ENCODE results near the gene WNT9A. TPM values are rescaled to one million over a fixed set of nuclear protein-coding genes. Genes with fewer than 3 reads are reported as not detected.

The WNT9A gene
- polyA plus RNA-seq, 1 of the 3 experiments (the other 2 are of a cell fraction) = 0.31 TPM

DNA sequence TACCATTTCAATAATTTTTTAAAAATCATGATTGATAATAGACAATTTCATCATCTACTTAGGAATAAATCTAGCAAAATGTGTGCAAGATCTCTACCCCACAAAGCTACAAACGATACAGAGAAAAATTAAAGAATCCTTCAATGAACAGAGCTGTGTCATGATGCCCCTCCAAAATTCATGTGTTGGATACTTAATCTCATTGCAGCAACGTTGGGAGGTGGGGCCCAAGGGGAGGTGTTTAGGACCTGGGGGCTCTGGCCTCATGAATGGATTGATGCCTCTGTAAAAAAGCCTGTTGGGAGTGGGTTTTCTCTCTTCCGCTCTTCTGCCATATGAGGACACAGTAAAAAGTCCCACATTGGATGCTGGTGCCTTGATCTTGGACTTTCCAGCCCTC is 77.4 kb downstream of the WNT9A start:
- no peak for DNase-seq
- Histone ChIP-seq H3K9me3 (no peaks in the 10 kb centered on the region), H3K27ac (ENCODE audit: low read depth in 2 of 2, low read length in 1 of 2) (no peak overlapping the region), H3K79me2 (ENCODE audit: insufficient read depth) (no peaks in the 10 kb centered on the region), H3K4me3 (ENCODE audit: low read depth in 2 of 2, low read length in 1 of 2) (no peak overlapping the region), H2AFZ (ENCODE audit: low read depth) (no peak overlapping the region), H3K36me3 (replicated peaks in 1 of 2; ENCODE audit: control insufficient read depth in 1 of 2, insufficient read depth in 2 of 2, low read length in 1 of 2) (no peaks in the 10 kb centered on the region), H3F3A (replicated peaks; ENCODE audit: insufficient read depth) (no peaks in the 10 kb centered on the region), H3K9ac (no peak overlapping the region), H3K4me2 (no peak overlapping the region), H3K27me3 (ENCODE audit: insufficient read depth) (no peaks in the 10 kb centered on the region), H3K9me2 (no peaks in the 10 kb centered on the region), H3K4me1 (ENCODE audit: control insufficient read depth in 1 of 2, insufficient read depth in 2 of 2, low read depth in 1 of 2, low read length in 1 of 2) (no peaks in the 10 kb centered on the region; a peak in 1 of 4 replicates), H4K20me1 (ENCODE audit: insufficient read depth) (no peaks in the 10 kb centered on the region)
- TF ChIP-seq USF1 (IDR thresholded peaks at IDR 0.05; ENCODE audit: borderline replicate concordance, low read depth) (no peak), FOSL2 (IDR thresholded peaks at IDR 0.05; ENCODE audit: borderline replicate concordance, low read depth) (no peak), YY1 (IDR thresholded peaks at IDR 0.05; ENCODE audit: low read depth) (no peak), SMC3 (IDR thresholded peaks at IDR 0.05; ENCODE audit: low read depth, low read length) (no peak), FOXJ3 (CRISPR knock-in tag; IDR thresholded peaks at IDR 0.05) (no peak), JUND (IDR thresholded peaks at IDR 0.05) (no peak), MEF2A (IDR thresholded peaks at IDR 0.05; ENCODE audit: borderline replicate concordance, low read depth) (no peak), TCF12 (IDR thresholded peaks at IDR 0.05) (no peak), CTCF (IDR thresholded peaks at IDR 0.05) (no peak), SIN3A (IDR thresholded peaks at IDR 0.05; ENCODE audit: borderline replicate concordance, low read depth, low read length) (no peak)
- TF ChIP-seq, protein P1, sequence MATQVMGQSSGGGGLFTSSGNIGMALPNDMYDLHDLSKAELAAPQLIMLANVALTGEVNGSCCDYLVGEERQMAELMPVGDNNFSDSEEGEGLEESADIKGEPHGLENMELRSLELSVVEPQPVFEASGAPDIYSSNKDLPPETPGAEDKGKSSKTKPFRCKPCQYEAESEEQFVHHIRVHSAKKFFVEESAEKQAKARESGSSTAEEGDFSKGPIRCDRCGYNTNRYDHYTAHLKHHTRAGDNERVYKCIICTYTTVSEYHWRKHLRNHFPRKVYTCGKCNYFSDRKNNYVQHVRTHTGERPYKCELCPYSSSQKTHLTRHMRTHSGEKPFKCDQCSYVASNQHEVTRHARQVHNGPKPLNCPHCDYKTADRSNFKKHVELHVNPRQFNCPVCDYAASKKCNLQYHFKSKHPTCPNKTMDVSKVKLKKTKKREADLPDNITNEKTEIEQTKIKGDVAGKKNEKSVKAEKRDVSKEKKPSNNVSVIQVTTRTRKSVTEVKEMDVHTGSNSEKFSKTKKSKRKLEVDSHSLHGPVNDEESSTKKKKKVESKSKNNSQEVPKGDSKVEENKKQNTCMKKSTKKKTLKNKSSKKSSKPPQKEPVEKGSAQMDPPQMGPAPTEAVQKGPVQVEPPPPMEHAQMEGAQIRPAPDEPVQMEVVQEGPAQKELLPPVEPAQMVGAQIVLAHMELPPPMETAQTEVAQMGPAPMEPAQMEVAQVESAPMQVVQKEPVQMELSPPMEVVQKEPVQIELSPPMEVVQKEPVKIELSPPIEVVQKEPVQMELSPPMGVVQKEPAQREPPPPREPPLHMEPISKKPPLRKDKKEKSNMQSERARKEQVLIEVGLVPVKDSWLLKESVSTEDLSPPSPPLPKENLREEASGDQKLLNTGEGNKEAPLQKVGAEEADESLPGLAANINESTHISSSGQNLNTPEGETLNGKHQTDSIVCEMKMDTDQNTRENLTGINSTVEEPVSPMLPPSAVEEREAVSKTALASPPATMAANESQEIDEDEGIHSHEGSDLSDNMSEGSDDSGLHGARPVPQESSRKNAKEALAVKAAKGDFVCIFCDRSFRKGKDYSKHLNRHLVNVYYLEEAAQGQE (IDR thresholded peaks at IDR 0.05; ENCODE audit: low read depth, low read length) = no peak
- 20% methylated on average over 3 of the region's 3 CpGs for WGBS (ENCODE audit: low lambda C conversion rate)
- ChIA-PET CTCF (no interaction called here), POLR2A (no interaction called here)

DNA sequence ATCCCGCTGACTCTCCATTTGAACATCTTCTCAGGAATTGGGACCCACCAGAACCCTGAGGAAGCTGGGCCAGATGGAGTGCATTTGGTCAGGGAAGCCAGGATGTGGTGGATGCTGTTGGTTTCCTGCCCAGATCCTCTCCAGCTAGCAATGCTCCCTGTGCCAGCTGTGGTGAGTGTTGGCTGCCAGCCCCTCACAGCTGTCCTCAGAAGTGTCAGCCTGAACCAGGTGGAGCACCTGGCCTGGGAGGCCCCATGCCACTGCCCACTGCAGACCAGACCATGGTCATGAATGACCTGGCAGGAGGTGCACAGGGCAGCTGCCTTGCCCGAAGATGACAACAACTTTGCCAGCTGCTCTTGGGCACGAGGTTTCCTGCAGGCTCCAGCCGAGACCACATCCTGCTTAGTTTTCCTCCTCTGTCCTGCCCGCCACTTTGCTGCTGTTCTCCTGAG is 77.9 kb downstream of the WNT9A start:
- TF ChIP-seq TAF1 (IDR thresholded peaks at IDR 0.05; ENCODE audit: borderline replicate concordance, low read depth, low read length) (no peak), CHD2 (IDR thresholded peaks at IDR 0.05; ENCODE audit: low read length, partially characterized antibody) (no peak), EP300 (IDR thresholded peaks at IDR 0.05; ENCODE audit: borderline replicate concordance in 1 of 2, low read depth in 1 of 2, low read length in 1 of 2) (no peak), FOXM1 (IDR thresholded peaks at IDR 0.05; ENCODE audit: low read depth) (no peak), FOXJ3 (CRISPR knock-in tag; IDR thresholded peaks at IDR 0.05) (no peak), NFIC (IDR thresholded peaks at IDR 0.05; ENCODE audit: borderline replicate concordance) (no peak), SIN3A (IDR thresholded peaks at IDR 0.05; ENCODE audit: borderline replicate concordance, low read depth, low read length) (no peak), ZBTB33 (IDR thresholded peaks at IDR 0.05; ENCODE audit: borderline replicate concordance, low read depth) (no peak), CTCF (IDR thresholded peaks at IDR 0.05) (no peak)
- Histone ChIP-seq H3F3A (replicated peaks; ENCODE audit: insufficient read depth) (no peaks in the 10 kb centered on the region), H2AFZ (ENCODE audit: low read depth) (no peak overlapping the region), H3K4me1 (ENCODE audit: control insufficient read depth in 1 of 2, insufficient read depth in 2 of 2, low read depth in 1 of 2, low read length in 1 of 2) (no peaks in the 10 kb centered on the region; a peak in 1 of 4 replicates), H3K36me3 (replicated peaks in 1 of 2; ENCODE audit: control insufficient read depth in 1 of 2, insufficient read depth in 2 of 2, low read length in 1 of 2) (no peaks in the 10 kb centered on the region), H3K79me2 (ENCODE audit: insufficient read depth) (no peaks in the 10 kb centered on the region), H3K27me3 (ENCODE audit: insufficient read depth) (no peaks in the 10 kb centered on the region), H3K4me2 (no peak overlapping the region), H3K27ac (ENCODE audit: low read depth in 2 of 2, low read length in 1 of 2) (no peak overlapping the region), H3K9ac (no peak overlapping the region), H3K9me3 (no peaks in the 10 kb centered on the region), H3K4me3 (ENCODE audit: low read depth in 2 of 2, low read length in 1 of 2) (no peak overlapping the region), H3K9me2 (no peaks in the 10 kb centered on the region), H4K20me1 (ENCODE audit: insufficient read depth) (no peaks in the 10 kb centered on the region)
- no peak for DNase-seq
- 10% methylated on average over 4 of the region's 5 CpGs for WGBS (ENCODE audit: low lambda C conversion rate)
- ChIA-PET POLR2A (no interaction called here), CTCF (no interaction called here)

Measured in SK-N-SH (cell line).